IMR-90 (cell line): Measurements from ENCODE around the gene TMEM212. TPM values are rescaled to one million over a fixed set of nuclear protein-coding genes. Genes with fewer than 3 reads are reported as not detected.

ENCODE experiments used
- ATAC-seq: fragments of 200-7000 bp; cut with Tn5 transposase; 2 replicates; pipeline ENCODE4 v1.9.1; 2020; ENCODE audit warnings: low read depth, mild to moderate bottlenecking, moderate library complexity
- BruUV-seq: library from RNA; stranded (reverse); fragments of 400-500 nt; replicated peaks from 2 replicates; lab custom pipeline; 2021; lab: Mats Ljungman, UMichigan
- CTCF ChIA-PET: fragments of 300-600 bp; formaldehyde crosslinking; extraction: SDS; loops from one replicate; lab custom pipeline; 2021; ENCODE audit warnings: antibody characterized with exemption; lab: Yijun Ruan, JAX
- POLR2A ChIA-PET: fragments of 300-600 bp; sonication (Branson Sonifier 250); formaldehyde crosslinking; loops from one replicate; lab custom pipeline; 2022; ENCODE audit warnings: antibody characterized with exemption; ENCODE audit not compliant: unreplicated experiment; lab: Charles Lee
- DNase-seq: peaks from one replicate; pipeline ENCODE4 v3.0.0; 2013
- H2AFZ ChIP-seq: replicated peaks from 2 replicates; pipeline ENCODE3; 2013; ENCODE audit warnings: low read length, mild to moderate bottlenecking; ENCODE audit not compliant: poor library complexity
- H2AK5ac ChIP-seq: 2 replicates; pipeline ENCODE4 v1.6.1; 2013; ENCODE audit warnings: low read depth, low read length, inconsistent platforms
- H2AK9ac ChIP-seq: replicated peaks from 2 replicates; pipeline ENCODE3; 2013; ENCODE audit warnings: mild to moderate bottlenecking, low read depth, low read length, moderate library complexity; ENCODE audit not compliant: poor library complexity
- H2BK120ac ChIP-seq: 2 replicates; pipeline ENCODE4 v1.6.1; 2013; ENCODE audit warnings: low read depth, low read length, inconsistent platforms
- H2BK15ac ChIP-seq: 3 replicates; pipeline ENCODE4 v1.6.1; 2013; ENCODE audit warnings: low read depth, low read length, inconsistent platforms
- H2BK20ac ChIP-seq: 2 replicates; pipeline ENCODE4 v1.6.1; 2013; ENCODE audit warnings: low read depth, mild to moderate bottlenecking, inconsistent platforms, low read length, moderate library complexity
- H2BK5ac ChIP-seq: 2 replicates; pipeline ENCODE4 v1.6.1; 2013; ENCODE audit warnings: mild to moderate bottlenecking, low read depth, low read length, inconsistent platforms; ENCODE audit not compliant: poor library complexity, severe bottlenecking
- H3K14ac ChIP-seq: replicated peaks from 2 replicates; pipeline ENCODE4 v1.6.1; 2013; ENCODE audit warnings: low read depth, low read length, inconsistent platforms
- H3K18ac ChIP-seq: 2 replicates; pipeline ENCODE4 v1.6.1; 2013; ENCODE audit warnings: low read depth, low read length, control low read depth
- H3K23ac ChIP-seq: 2 replicates; pipeline ENCODE4 v1.6.1; 2013; ENCODE audit warnings: low read depth, low read length, inconsistent platforms
- H3K27ac ChIP-seq: 2 replicates; pipeline ENCODE4 v1.5.1; 2013; ENCODE audit warnings: mild to moderate bottlenecking, control low read depth, low read length; ENCODE audit not compliant: insufficient read depth
- H3K27me3 ChIP-seq: 2 replicates; pipeline ENCODE4 v1.6.1; 2013; ENCODE audit warnings: low read length; ENCODE audit not compliant: control insufficient read depth, insufficient read depth
- H3K36me3 ChIP-seq: 2 replicates; pipeline ENCODE4 v1.6.1; 2013; ENCODE audit warnings: low read length, mixed read lengths; ENCODE audit not compliant: control insufficient read depth, insufficient read depth
- H3K4ac ChIP-seq: 2 replicates; pipeline ENCODE4 v1.6.1; 2013; ENCODE audit warnings: low read depth, low read length, inconsistent platforms
- H3K4me1 ChIP-seq: 2 replicates; pipeline ENCODE4 v1.6.1; 2013; ENCODE audit warnings: low read length, mixed read lengths; ENCODE audit not compliant: control insufficient read depth, insufficient read depth
- H3K4me2 ChIP-seq: 2 replicates; pipeline ENCODE4 v1.6.1; 2013; ENCODE audit warnings: low read depth, mild to moderate bottlenecking, control low read depth, low read length, moderate library complexity
- H3K4me3 ChIP-seq: 2 replicates; pipeline ENCODE4 v1.5.1; 2013; ENCODE audit warnings: low read depth, mild to moderate bottlenecking, control low read depth, low read length, moderate library complexity; ENCODE audit not compliant: insufficient read depth
- H3K56ac ChIP-seq: 2 replicates; pipeline ENCODE4 v1.6.1; 2013; ENCODE audit warnings: low read length, inconsistent platforms; ENCODE audit not compliant: insufficient read depth; ENCODE audit errors: extremely low read depth
- H3K79me1 ChIP-seq, 2 experiments: 2 replicates each; pipeline ENCODE4 v1.6.1; 2013; ENCODE audit warnings: low read length in 2 of 2, inconsistent platforms in 1 of 2, low read depth in 1 of 2
- H3K9ac ChIP-seq: 2 replicates; pipeline ENCODE4 v1.6.1; 2013; ENCODE audit warnings: low read depth, low read length, control low read depth
- H3K9me1 ChIP-seq: 2 replicates; pipeline ENCODE4 v1.6.1; 2013; ENCODE audit warnings: low read length, inconsistent platforms; ENCODE audit not compliant: insufficient read depth
- H3K9me3 ChIP-seq: 2 replicates; pipeline ENCODE4 v1.6.1; 2013; ENCODE audit warnings: low read length; ENCODE audit not compliant: control insufficient read depth, insufficient read depth
- H4K20me1 ChIP-seq: 2 replicates; pipeline ENCODE4 v1.6.1; 2013; ENCODE audit warnings: low read length, inconsistent platforms; ENCODE audit not compliant: insufficient read depth
- H4K5ac ChIP-seq: 2 replicates; pipeline ENCODE4 v1.6.1; 2013; ENCODE audit warnings: mild to moderate bottlenecking, low read depth, low read length, control low read depth
- H4K8ac ChIP-seq, 2 experiments: 2 replicates each; pipeline ENCODE4 v1.6.1; 2013; ENCODE audit warnings: low read depth in 2 of 2, low read length in 2 of 2, control low read depth in 1 of 2, inconsistent platforms in 1 of 2
- H4K91ac ChIP-seq: 2 replicates; pipeline ENCODE4 v1.6.1; 2013; ENCODE audit warnings: low read depth, low read length, inconsistent platforms; ENCODE audit not compliant: insufficient read depth
- FOS ChIP-seq: fragments of 150-350 bp; IDR thresholded peaks from 2 replicates; pipeline ENCODE4 v1.6.1; 2016; ENCODE audit warnings: low read depth, low read length
- POLR2A ChIP-seq: IDR thresholded peaks from 2 replicates; pipeline ENCODE4 v1.6.1; 2012; ENCODE audit warnings: mild to moderate bottlenecking, low read depth, low read length
- WGBS, 2 experiments: methylation state at CpG; one replicate each; pipeline versions ENCODE4 v1.1.5 to v1.1.7; 2013; ENCODE audit warnings: missing lambda C conversion rate in 2 of 2; ENCODE audit not compliant: insufficient read length in 1 of 2; ENCODE audit errors: extremely low coverage in 2 of 2; 5-methylcytosine and 5-hydroxymethylcytosine counted together
- dilution Hi-C: fragments of 300-500 bp; cut with HindIII; formaldehyde crosslinking; loops from one replicate; pipeline ENCODE4 v1.14.3; 2018; ENCODE audit warnings: low sequenced_read_pairs; ENCODE audit not compliant: unreplicated experiment
- in situ Hi-C: fragments of 300-500 bp; cut with MboI; formaldehyde crosslinking; loops from 3 replicates; pipeline ENCODE4 v1.14.3; 2019; ENCODE audit warnings: low sequenced_read_pairs, inconsistent platforms, mixed read lengths
- intact Hi-C: fragments of 100-400 bp; cut with micrococcal nuclease; formaldehyde crosslinking; loops from 2 replicates; pipeline ENCODE4 v1.10.0; 2022
- polyA plus RNA-seq, 3 experiments: library from polyadenylated mRNA; depleted of rRNA; stranded (reverse); fragments of >200 nt; gene quantifications; 2 replicates each; pipeline ENCODE4 v1.2.3, GENCODE V29; 2012; ENCODE audit warnings: low replicate concordance in 1 of 3
- total RNA-seq: library from RNA; depleted of rRNA; stranded (reverse); fragments of >200 nt; gene quantifications from 2 replicates; pipeline ENCODE4 v1.2.3, GENCODE V29; 2012

The TMEM212 gene
- total and polyA plus RNA-seq, 2 of the 4 experiments (the other 2 are of a cell fraction), result not detected

- no peak for ATAC-seq
- Histone ChIP-seq H3K56ac (no peak overlapping the region), H3K9me3 (no peaks in the 10 kb centered on the region), H4K20me1 (no peaks in the 10 kb centered on the region), H2AK5ac (peak overlapping the region; percentile 36; the same call in 1 of the 2 replicates), H3K4me3 (no peak overlapping the region), H2BK120ac (peak overlapping the region; percentile 54; the same call in 1 of the 2 replicates), H3K4me1 (peaks cover 24% of the 10 kb centered on the region), H3K9ac (no peak overlapping the region), H3K18ac (no peak overlapping the region), H2BK15ac (peak overlapping the region; percentile 42; the same call in 1 of the 3 replicates), H2BK5ac (no peak overlapping the region), H3K4ac (peak overlapping the region; percentile 40; the same call in 1 of the 2 replicates), H3K14ac (peak overlapping the region; percentile 51), H3K4me2 (no peak overlapping the region), H2AK9ac (no peak overlapping the region), H3K9me1 (peaks cover 19% of the 10 kb centered on the region), H3K23ac (no peak overlapping the region), H4K91ac (peak overlapping the region; percentile 54; the same call in 1 of the 2 replicates), H2AFZ (no peak overlapping the region), H3K27me3 (no peaks in the 10 kb centered on the region), H2BK20ac (peak overlapping the region; percentile 65; the same call in 1 of the 2 replicates), H4K8ac (no peak overlapping the region), H3K79me1 (peaks cover 0 to 15% of the 10 kb centered on the region in 2 experiments; a peak in 1 of 4 replicates), H3K27ac (no peak overlapping the region), H4K5ac (no peak overlapping the region), H3K36me3 (no peaks in the 10 kb centered on the region)
- WGBS, 2 experiments, result 100% methylated on average over 1 of the region's 8 CpGs; no CpG with 5 or more reads in 1 of the 2 experiments
- in situ Hi-C loops, result no loop called here
- POLR2A ChIA-PET, result no interaction called here
- no TSS peak for BruUV-seq
- TF ChIP-seq FOS (peak; percentile 22; the same call in 1 of the 2 replicates), POLR2A (no peak)
- peak; percentile 56 for DNase-seq
- intact Hi-C loops, result loop anchor here (1.0 kb wide), 1 partner anchor 59 kb away; no protein-coding TSS in a partner anchor
- CTCF ChIA-PET, result interaction anchor here (1.1 kb wide), 1 partner anchor 42 kb away, joined by 3 read pairs; no protein-coding TSS in a partner anchor
- dilution Hi-C loops, result no loop called here
Measured at GRCh38 chr3:171871392-171872274, 28.5 kb downstream of the TMEM212 start.
